HT1080 (cell line): Measurements from ENCODE around the gene KRT23. TPM values are rescaled to one million over a fixed set of nuclear protein-coding genes. Genes with fewer than 3 reads are reported as not detected.

ENCODE experiments used
- DNase-seq: peaks from one replicate; pipeline ENCODE4 v3.0.0-alpha.2; 2015; ENCODE audit warnings: low read depth
- total RNA-seq: library from RNA; depleted of rRNA; stranded (reverse); fragments of >200 nt; shearing (Covaris generic); gene quantifications from 2 replicates; pipeline ENCODE4 v1.2.3, GENCODE V29; 2014

Gene KRT23
- total RNA-seq, 1 experiment from 2014 or later, result not detected

DNA sequence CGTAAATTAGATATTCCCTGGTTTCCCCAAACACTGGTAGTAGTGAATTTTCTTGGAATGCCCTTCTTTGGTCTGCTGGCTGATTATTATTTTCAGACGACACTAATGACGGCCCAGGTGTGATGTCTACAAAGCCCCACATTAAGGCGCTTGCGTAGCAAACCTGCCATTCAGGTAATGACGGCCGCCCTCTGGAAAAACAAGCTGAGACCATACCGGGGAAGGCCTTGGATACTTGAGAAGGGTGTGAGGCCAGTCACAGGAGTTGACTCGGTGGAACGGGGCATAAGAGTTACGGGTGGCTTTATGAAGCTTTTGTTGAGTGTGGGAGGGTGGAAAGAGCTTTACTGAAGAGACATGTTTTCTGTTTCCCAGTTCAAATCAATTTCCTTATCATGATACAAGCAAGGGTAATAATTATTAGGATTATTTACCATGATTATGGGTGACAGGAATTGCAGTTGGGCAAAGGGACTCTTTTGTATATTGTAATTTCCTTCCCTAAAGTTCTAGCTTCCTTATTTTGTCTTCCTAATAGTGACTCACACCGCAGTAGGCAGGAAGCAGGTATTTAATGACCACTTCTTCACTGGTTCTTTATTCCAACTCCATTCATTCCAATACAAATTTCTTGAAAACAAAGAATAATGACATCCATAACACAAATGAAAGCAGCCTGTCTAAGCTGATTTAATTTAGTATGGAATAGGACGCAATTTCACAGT lies 24.8 kb downstream of the KRT23 start:
- no peak for DNase-seq

DNA sequence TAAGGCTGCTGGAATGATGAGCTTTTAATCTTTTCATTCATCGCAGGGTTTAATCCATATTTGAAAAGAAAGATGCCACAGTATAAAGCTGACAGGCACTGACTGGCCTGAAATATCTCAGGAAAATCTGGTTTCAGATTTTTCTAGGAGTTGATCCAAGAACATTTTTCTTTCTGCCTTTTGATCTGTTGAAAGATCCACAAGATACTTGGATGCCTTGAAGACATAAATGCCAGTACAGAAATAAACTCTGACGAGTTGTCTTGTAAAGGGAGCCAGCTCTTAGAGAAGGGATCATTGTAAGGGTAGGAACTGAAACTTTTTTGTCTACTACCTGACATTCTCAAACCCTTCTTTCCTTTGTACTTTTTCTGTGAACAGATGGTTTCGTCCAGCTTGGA lies 27.0 kb downstream of the KRT23 start:
- DNase-seq, result no peak

DNA sequence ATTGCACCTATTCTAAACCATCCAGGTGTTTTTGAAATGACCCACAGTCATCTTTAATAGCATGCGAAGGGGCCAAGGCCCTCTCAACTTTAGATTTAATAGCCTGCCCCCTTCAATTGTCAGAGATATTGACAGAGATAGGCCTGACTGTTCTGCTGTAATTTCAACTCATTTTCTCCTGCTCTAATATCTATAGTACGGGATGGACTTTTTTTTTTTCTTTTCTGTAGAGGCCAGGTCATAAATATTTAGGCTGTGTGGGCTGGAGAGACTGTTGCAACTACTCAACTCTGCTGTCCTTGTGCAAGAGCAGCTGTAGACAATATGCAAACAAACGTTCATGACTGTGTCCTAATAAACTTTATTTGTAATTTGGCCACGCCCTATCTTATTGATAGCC lies 27.7 kb downstream of the KRT23 start:
- peak; percentile 20 for DNase-seq

DNA sequence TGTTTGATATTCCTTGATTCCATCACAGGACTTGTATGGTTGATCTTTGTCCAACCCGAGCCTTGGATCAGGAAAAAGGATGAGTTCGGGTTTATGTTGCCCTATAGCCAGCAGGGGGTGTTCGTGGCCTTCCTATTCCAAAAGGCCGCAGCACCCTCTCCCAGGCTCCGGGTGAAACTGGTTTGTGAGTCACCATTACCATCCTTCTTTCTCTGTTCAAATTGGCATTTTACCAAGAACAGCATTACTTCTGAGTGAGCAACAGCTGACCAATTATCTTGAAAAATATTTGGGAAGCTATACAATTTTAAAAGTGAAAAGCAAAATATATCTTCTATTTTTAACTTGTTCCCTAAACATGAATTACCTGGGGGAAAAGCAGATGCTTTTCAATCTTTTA lies 28.1 kb downstream of the KRT23 start:
- DNase-seq, result peak; percentile 91

DNA sequence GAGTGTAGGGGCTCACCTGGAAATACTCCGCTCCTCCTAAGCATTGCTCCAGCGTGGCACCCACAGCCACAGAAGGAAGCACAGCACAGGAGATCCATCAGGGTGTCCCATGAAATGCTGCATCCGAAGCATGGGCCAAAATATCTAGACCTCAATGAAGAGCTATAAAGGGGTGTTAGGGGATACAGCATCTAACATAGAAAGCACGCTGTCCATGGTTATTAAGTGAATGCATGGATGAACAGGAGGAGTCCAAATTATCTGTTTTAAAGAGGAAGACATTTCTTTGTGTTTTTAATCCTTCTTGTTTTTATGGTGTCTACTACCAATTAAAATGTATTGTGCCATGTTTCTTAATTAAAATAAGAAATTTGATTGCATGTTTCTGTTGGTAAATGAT lies 30.8 kb downstream of the KRT23 start:
- no peak for DNase-seq

DNA sequence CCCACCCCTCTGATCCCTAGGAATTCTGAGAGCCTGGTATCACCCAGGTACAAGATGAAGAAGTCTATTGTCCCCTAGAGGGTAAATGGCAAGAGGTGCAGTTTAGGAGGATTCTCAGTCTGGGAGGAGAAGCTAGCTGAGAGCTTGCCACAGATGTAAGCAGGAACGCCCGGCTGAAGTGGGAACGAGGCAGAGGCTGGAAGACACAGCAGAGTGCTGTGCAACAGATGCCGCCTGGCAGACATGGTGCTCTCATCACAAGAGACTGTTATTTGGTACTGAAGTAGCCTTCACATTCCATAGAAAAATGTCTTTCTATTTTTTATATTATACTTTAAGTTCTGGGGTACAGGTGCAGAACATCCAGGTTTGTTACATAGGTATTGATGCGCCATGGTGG lies 32.1 kb downstream of the KRT23 start:
- no peak for DNase-seq

DNA sequence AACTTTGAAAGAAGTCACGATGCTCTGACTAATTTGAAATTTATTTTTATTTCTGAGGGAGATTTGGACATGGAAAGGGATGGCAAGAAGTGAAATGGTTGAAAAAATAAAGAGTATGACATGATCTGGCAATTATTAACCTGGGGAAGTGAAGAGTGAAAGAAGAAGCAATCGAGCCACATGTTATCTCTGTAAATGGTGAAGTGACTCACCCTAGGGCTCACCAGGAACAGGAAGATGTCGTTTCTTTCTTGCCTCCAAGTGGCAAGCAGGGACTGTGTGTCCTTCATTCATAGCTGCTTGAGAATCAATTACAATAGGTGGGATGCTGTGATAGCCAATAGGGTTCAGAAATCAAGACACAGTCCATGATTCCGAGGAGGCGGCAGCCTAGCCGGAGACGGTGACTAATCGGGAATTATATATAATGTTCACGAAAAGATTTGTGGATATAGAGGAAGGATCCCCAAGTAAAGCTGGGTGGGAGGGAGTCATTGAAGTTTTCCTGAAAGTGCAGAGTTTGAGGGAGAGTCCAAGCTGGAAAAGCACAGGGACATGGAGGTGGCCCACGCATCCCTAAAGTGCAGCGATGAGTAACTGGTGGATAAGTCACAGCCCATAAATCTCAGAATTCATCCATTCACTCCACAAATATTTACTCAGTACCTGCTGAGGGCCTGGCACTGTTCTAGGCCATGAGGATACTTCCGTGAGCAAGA lies 34.2 kb downstream of the KRT23 start:
- DNase-seq, result peak; percentile 77

DNA sequence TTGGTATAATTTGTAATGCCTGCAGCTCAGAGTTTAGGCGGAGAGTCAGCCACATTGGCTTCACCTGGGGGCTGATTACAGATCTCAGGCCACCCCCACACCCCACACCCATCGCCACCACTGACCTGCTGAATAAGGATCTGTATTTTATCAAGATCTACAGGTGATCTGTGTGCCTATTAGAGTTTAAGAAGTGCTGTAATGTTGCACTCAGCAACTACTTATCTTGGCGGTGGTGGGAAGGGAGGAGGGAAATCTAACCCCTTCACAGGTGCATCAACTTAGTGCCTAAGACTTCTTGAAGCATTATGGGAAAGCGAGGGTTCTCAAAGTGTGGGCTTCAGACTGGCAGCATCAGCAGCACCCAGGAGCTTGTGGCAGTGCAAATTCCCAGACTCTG lies 34.9 kb downstream of the KRT23 start:
- DNase-seq, result no peak

DNA sequence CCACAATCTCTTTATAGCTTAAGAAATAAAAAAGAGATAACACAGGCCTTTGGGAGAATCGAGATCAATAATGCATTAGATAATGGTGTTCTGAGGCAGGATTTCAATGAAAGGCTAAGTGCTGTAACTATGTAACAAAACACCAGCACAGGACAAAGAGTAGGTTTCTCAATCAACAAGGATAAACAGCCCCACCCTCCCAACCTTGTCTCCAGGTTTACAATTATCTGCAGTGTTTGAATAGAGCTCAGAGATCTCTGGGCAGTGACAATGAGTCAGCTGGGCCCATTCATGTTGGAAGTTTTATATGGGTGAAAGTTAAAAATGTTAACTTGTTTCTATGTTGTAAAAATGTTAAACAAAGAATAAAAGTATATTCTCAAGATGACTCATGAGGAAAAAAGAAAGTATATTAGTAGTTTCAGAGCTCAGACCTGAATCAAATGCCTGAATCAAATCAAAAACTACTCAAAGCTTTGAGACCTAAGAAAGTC lies 35.4 kb downstream of the KRT23 start:
- peak; percentile 42 for DNase-seq

DNA sequence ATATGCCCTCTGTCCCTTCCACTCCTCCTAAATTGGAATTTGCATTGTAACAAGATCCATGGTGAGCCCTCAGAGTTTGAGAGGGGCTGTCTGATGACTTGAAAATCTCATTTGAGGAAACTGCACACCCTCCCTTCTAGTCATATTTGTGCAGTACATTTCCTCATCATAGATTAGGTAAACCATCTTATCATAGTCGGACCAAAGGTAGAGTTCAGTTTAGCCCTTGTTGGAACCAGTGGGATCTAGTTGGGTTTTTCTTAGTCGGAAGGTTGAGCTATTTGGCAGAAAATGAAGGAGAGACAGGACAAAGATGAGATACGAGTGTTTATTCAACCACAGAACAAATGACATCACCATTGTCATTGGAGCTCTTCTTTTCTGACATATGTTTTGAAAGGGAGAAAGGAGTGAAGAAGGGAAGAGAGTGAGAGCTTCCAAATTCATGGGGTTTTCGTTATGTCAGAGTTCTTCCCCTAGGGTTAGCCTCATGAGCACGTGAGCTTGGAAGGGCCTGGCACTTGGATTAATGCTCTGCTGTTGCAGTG lies 36.6 kb downstream of the KRT23 start:
- DNase-seq, result no peak

DNA sequence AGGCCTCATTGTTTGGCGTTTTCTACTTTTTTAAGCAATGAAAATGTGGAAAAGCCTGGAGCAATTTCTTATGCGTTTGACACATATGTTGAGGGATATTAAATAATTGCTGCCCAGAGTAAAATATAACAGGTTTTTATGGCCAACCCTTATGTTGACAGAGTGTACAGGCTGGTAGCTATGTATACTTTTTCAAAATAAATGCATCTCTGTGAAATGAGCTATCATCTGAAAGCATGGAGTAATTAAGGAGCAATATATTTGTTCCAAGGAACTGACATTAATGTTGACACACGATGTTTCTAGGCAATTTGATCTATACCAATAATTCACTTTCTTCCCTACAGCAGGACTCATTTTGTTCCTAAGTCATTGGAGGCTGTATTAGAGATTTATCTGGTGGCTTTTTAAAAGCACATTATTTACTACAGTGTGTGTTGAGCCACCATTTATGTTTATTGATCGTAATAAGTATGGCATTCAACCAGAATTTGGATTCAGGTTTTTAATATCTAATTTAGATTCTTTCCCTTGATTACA lies 40.5 kb downstream of the KRT23 start:
- DNase-seq, result no peak

DNA sequence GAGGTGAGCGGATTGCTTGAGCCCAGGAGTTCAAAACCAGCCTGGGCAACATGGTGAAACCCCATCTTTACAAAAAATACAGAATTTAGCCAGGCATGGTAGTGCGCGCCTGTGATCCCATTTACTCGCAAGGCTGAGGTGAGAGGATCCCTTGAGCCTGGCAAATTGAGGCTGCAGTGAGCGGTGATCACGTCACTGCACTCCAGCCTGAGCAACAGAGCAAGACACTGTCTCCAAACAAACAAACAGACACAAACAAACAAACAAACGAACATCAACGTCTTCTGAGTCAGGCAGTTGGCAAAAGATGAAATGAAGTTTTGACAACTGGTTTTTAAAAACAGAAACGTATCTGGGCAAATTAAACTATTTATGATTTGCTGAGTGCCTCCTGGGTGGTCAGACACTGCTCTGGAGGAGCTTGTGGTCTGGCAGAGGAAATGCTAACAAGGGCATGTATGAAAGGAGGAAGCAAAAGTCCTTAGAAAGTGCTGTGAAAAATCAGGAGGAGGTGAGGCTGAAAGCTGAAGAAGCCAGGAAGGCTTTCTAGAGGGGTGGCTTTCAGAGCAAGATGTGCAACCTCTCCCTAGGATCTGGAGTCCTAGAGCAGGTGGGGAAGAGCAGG lies 42.2 kb downstream of the KRT23 start:
- DNase-seq, result no peak

DNA sequence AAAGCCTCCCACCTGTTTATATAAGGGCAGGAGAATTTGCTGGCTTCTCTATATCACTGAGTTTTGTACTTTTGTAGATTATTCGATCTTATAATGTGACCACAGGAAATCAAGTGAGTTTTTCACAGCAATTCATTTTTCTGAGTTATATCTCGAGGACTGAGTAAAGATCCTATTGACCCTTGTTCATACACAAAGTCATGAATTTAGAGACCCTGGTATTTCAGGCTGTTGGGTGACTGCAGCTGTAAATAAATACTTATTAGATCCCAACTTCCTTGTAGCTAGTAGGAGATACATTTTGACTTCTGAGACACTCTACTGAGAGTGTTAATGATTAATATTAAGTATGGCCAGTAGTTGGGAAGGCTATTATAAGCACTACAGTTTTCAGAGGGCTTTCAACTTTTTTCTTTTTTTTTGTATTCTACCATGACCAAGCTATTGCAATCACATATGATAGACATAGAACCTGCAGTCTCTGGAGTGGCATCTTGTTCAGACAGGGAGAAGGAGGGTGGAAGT lies 49.2 kb downstream of the KRT23 start:
- no peak for DNase-seq

DNA sequence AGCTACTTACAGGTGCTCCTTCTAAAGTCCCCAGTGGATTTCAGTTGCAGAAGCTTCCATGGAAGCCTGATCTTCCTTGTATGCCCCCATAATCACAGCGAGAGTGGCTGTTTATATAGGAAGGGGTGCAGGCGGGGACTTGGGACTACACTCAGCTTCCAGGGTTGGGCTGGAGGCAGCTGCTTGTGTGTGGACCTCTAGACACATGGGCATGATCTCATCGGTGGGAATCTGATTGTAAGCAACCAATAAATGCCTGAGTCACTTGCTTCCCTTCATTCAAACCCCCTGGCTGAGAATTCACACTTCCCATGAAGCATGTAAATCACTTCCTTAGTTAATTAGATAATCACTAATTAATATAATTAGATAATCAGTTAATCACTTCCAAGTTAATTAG lies 51.4 kb downstream of the KRT23 start:
- peak; percentile 45 for DNase-seq

DNA sequence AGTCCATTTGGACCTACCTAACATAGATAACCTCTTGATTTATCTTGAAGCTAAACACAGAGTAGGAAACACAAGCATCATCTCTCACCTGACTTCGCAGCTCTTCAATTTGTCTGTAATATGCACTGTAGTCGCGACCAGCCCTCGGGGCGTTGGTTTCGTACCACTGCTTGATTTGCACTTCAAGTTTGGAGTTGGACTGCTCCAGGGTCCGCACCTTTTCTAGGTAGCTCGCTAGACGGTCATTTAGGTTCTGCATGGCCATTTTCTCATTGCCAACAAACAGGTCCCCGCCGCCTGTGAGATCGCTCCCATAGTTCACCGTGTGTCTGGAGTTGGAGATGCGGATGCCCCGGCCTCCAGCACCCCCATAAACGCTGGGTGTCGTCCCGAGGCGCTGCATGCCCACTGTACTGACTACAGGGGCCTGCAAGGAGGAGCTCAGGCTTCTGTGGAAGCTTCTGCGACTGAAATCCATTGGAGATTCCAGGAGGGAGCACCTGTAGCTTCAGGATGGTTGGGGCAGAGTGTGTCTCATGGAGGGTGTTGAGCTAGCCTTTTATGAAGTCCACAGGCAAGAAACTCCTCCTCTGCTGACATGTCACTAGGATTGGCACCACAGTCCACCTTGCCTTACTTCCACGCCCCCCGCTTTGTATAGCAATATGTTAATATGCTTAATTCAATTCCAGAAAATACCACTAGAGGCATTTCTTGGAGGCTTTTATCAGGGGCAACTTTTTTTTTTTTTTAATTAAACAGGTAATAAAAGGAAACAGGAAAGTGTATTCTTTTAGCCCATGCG lies 52.5 kb downstream of the KRT23 start, which contains the start of gene KRT20:
Gene KRT20 (minus strand): TSS at position 535 of the 805 bp plus-strand sequence. CDS start 57 bp downstream, at position 478.
- DNase-seq, result no peak

DNA sequence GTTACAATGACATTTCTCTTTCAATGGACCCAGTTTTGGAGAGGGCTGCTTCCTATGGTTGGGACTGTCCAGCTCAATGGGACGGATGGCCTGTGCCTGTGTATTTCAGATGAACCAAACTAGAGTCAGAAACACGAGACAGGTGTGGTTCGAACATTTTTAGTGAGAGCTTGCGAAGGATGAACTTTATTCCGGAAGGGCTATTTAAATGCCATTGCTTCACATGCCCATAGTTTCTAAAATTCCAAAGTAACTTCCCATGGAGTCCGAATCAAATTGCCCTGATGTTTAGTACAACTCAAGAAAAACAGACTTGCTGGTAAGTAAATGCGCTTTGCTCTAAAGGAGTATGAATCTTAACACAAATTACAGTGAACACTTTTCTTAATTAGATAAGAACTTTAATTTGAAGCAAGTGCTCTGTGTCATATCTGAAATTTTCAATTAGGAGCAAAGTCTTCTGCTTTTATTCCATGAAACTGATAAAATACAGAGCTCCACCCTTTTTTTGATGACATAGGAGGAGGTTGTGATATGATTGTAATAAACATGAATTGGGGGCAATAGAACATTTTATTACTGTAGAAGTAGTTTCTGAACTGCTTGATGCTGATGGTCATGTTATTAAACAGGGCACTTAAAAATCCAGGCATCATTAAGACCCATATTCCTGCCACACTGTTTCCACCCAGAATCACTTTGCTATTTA lies 53.7 kb downstream of the KRT23 start:
- DNase-seq, result no peak

DNA sequence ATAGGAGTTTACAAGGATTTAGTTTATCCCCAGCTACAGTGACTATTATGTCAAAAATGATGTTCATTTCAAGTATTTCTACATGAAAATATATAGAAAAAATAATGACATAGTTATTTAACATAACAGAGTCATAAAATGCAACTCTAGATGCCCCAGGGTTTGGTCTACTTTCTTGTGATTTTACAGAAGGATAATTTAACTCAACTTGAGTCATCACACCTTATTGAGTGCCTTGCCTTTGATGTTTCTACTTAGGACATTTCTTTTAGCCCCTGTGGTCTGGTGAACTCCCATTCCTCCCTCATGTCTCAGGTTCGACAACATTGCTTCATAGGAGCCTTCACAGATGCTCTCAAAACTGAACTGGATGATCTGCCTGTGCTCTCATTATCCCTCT lies 54.4 kb downstream of the KRT23 start:
- no peak for DNase-seq

DNA sequence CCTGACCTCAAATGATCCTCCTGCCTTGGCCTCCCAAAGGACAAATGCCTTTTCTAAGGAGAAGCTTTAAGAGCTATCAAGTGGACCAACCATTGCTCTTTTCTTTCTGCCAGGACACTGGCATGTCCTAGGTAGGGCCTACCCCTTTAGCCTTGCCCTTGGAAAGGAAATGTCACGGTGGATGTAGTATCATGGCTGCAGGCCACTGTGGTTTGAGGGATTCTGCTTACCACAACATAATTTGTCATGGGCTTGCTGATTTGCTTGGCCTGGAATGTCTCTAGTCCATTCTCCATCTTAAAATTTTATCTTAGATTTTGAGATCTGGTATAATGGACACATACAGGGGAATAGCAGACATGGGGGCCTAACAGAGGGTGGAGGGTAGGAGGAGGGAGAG lies 58.4 kb downstream of the KRT23 start:
- DNase-seq, result no peak

DNA sequence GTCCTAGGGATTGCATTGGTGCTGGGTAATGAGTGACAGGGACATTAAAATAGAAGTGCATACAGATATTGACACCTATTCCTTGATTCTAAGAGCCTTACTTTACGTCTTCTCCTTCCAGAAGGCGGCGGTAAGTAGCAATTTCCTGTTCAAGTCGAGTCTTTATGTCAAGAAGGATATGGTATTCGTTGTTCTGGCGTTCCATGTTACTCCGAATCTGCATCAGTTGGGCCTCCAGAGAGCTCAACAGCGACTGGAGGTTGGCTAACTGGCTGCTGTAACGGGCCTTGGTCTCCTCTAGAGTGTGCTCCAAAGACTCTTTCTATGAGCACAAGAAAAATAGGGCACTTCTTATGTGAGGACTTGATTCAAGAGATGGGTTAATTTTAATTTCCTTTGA lies 59.4 kb downstream of the KRT23 start:
- no peak for DNase-seq

DNA sequence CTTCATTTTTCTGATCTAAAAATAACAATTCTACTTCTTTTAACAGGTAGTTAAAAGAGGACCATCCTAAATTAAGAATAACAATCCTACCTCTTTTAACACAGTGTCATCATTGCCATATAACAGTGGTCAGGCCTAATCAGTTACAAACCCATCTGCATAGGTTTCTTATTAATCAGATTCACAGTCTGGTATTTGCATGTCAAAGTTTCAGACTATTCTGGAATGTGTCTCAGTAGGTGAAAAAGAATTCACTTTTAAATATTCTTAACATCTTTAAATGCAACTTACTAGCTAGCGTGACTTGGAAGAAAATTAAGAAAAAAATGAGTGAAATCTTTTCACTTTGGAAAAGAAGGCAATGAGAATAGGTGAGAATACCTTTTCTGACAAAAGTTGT lies 63.6 kb downstream of the KRT23 start:
- DNase-seq, result no peak
